GM21381 (cell line): ENCODE measurements around the gene PRPH.
"Not testable (repeated sequence)": the region's sequence is repeated elsewhere in the genome, so short reads cannot be mapped to it uniquely, and the experiment has no call there.

Experiments used
- ATAC-seq: cut with Tn5 transposase; IDR thresholded peaks from one replicate; pipeline ENCODE4 v1.9.1; 2021; ENCODE audit warnings: mild to moderate bottlenecking, moderate library complexity; ENCODE audit not compliant: unreplicated experiment

The PRPH gene

DNA sequence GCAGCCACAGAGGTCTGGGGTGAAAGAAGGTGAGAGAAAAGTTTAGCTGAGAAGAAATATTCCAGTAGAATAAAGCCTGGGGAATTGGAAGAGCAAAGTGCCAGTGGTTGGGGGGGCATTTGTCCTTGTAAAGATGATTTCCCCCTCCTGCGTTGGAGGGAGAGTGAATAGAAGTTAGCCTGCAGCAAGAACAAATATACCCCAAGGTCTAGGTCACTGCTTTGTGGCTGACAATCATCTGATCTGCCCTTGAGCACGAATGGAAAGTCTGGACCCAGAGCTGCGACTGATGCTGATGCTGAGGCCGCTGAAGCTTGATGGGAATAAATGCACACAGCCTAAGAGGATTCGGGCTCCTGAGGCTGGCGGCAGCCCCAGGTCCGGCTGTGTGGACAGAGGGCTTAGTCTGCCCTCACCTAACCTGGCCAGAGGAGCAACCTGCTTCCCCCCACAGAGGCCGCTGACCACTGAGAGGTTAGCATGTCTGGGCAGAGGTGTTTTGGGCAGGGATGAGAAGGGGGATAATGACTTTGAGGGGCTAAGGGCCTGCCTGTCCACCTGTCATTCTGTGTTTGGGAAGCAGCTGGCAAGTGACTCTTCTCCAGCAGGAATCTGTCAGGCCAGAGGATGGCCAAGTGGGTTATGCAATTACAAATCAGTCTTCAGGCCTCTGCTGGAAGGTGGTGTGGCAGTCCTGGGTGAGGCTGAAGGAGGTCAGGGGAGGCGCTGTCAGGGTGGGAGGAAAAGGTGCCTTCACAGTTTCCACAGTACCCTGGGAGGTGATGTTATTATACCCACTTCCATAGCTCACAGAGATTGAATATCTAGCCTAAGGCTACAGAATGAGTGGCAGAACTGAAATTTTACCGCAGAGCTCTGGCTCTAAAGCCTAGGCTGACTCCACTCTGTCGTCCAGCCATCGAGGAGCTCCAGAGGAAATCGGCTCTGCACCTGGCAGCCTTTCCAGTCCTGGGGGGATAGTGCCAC is 18.4 kb upstream of the PRPH start:
- no peak for ATAC-seq

- no peak for ATAC-seq
Measured at GRCh38 chr12:49277466-49277865, 17.5 kb upstream of the PRPH start.

GRCh38 chr12:49279706-49280159 is 15.2 kb upstream of the PRPH start:
- no peak for ATAC-seq

DNA sequence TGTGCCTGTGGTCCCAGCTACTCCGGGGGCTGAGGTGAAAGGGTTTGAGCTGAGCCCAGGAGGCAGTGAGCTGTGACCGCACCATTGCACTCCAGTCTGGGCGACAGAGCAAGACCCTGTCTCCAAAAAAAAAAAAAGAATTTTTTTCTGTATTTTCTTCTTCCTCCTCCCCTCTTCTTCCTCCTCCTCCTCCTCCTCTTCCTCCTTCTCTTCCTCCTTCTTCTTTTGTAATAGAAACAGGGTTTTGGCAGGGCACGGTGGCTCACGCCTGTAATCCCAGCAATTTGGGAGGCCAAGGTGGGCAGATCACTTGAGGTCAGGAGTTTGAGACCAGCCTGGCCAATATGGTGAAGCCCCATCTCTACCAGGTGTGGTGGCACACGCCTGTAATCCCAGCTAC is 14.4 kb upstream of the PRPH start:
- ATAC-seq = not testable (repeated sequence)

DNA sequence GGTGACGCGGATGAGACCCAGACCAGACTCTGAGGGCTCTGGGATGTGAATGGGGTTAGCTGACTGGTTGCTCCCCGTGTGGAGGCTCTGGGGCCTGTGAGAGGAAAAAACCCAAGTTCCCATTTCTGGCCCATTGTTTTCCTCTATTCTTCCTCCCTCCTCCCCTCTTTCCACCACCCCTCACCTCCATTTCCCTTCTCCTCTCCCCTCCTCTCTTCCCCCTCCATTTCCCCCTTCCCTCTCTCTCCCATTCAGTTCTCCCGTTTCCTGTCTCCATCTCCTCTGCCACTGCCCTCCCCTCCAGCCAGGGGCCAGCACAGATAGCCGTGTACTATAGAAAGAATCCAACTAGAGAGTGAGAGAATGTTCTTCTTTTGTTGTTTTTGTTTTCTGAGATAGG is 12.6 kb upstream of the PRPH start:
- no peak for ATAC-seq

DNA sequence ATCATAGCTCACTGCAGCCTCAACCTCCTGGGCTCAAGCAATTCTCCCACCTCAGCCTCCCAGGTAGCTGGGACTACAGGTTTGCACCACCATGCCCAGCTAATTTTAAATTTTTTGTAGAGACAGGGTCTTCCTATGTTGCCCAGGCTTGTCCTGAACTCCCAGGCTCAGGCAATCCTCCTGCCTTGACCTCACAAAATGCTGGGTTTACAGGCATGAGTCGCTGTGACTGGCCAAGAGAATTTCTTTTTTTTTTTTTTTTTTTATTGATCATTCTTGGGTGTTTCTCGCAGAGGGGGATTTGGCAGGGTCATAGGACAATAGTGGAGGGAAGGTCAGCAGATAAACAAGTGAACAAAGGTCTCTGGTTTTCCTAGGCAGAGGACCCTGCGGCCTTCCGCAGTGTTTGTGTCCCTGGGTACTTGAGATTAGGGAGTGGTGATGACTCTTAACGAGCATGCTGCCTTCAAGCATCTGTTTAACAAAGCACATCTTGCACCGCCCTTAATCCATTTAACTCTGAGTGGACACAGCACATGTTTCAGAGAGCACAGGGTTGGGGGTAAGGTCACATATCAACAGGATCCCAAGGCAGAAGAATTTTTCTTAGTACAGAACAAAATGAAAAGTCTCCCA is 12.1 kb upstream of the PRPH start:
- ATAC-seq = not testable (repeated sequence)

GRCh38 chr12:49283541-49284429 is 11.2 kb upstream of the PRPH start:
- ATAC-seq = no peak

DNA sequence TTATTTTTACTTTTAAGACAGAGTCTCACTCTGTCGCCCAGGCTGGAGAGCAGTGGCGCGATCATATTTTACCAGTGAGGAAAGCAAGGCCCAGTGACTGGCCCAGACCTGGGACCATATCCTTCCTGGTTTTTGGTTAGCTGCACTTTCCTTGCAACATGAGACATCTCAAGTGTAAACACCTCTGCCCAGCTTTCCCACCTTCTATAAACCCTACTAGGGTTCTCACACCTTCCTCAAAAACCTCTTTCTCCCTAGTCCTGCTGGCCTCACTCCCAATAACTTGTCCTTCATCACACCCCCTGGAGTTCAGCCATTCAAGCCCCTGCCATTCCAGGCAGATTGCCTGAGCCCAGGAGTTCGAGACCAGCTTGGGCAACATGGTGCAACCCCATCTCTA is 10.3 kb upstream of the PRPH start:
- ATAC-seq = no peak

DNA sequence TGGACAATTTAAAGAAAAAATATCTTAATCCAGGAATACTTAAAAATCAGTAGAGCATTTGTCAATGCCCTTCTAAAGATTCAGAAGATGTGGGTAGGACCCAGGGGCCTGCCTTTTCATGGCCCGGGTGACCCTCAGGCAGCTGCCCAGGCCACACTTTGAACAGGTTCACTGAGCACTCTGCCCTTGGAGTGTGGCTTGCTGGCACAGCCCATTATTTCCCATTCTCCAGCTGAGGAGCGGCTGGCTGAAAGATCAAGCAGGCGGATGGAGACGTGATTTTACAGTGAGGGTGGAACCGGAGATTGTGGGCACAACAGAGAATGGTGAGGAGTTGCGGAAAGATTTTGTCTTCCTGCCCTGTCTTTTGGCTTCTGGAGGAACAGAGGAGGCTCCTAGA is 7.1 kb upstream of the PRPH start:
- no peak for ATAC-seq

DNA sequence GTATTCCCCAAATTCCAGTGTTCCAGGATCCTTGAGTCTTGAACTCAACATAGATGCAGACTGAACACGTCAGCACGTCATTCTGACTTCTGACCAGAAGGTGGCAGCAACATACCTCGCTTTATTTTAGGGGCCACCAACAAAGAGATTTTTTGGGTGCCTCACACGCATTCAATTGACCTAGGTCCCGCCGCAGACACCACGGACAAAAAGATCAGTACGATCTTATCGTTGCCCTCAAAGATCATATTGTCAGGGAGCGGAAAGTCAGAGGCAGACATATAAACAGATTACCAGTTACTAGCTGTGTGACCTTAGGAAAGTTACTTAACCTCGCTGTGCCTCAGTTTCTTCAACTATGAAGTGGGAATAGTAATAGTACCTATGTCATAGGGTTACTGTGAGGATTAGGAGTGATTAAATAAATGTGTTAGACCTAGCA is 6.5 kb upstream of the PRPH start:
- no peak for ATAC-seq

DNA sequence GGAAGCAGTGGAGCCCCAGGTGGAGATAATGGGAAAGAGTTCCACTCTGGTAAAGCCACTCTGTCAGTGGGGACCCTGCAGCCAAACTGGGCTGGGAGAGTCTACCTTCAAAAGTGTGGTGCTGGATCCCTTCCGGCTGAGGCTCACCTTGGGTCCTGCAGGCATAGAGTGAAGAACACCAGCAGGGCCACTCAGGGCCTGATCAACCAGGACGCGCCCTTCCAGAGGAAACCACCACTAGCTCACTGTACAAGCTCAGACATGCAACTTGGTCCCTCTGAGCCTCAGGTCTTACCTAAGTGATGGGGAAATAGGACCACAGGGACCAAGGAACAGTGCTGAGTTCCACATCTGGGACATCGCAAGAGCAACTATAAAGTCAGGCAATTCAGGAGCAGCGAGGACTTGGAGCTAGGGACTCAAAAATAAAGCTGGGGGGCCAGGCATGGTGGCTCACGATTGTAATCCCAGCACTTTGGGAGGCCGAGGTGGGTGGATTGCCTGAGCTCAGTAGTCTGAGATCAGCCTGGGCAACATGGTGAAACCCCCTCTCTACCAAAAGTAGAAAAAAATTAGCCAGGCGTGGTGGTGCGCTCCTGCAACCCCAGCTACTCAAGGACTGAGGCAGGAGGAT is 5.9 kb upstream of the PRPH start:
- ATAC-seq = no peak

- no peak for ATAC-seq
Measured at GRCh38 chr12:49292729-49293055, 2.3 kb upstream of the PRPH start.

DNA sequence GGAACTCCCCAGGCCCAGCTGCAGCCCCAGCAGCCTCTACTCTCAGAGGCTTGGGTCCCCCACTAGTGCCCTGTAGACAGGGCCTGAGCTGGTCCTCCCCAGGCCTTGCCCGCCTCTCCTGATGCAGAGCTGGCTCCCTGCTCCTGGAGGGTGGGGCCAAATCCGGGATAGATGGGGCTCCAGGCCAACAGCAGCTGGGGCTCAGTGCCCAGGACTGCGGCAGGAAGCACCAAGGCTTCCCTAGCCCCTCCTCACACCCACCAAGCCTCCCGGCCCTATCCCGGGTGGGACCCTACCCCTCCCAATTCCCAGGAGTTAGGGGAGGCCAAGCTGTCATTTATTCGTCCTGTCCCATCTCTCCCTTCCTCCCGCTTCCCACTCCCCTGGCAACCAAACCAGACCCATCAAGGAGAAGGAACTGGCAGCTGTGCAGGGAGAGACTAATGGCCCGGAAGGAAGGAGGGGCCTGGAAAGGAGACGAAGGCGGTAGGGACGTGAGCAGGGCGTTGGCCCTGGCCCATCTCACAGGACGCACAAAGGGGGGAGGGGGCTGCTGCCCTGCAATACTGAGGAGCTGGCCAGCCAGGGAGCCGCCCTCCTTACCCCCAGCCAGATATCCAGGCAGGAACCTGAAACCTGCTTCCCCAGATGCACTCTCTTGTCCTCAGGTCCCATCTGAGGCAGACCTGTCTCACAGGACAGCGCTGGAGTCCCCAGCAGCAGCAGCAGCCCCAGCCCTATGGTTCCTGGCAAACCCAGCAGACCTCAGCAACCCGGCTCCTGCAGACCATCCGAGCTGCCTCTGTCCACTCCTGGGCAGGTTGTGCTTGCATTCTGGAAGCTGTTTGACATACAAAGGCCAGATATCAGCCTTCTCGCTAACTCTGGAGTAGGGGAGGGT is 1.6 kb upstream of the PRPH start:
- ATAC-seq = no peak

GRCh38 chr12:49294086-49294803 is 702 bp upstream of the PRPH start:
- no peak for ATAC-seq

GRCh38 chr12:49294804-49295081 is 204 bp upstream of the PRPH start:
- ATAC-seq = no peak

DNA sequence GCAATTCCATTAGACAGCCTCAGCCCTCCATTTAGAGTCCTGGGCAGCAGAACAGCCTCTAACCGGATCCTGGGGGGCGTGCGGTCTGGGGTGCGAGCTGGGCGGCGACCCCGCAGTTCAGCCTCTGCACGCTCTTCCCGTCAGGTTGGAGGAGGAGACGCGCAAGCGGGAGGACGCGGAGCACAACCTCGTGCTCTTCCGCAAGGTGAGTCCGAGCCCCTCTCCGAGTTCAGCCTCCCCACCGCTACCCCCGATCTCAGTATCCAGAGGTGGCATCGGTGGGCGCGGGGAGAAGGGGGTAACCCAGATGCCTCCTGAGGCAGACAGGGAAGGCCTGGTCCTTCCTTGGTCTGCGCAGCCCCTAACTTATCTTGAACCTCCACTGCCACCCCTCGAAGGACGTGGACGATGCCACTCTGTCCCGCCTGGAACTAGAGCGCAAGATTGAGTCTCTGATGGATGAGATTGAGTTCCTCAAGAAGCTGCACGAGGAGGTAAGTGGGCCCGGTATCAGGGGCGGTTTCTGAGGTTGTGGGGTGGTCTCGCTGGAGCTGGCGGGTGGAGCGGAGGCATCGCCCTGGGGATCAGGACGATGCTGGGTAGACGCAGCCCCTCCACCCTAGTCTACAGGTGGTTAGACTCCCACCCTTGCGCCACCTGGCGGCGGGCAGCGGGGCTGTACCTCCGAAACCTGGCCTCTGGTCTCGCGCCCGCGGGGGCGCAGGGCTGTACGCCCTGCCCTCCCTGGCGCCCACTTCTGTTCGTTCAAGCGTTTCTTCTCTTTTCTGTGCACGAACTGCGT is 1.3 kb downstream of the PRPH start:
- no peak for ATAC-seq

GRCh38 chr12:49296836-49297694 is 2.1 kb downstream of the PRPH start:
- ATAC-seq = no peak

GRCh38 chr12:49297695-49298060 is 2.7 kb downstream of the PRPH start:
- ATAC-seq = no peak
